Hepatocyte (in vitro differentiated cells): Measurements from ENCODE around the gene DAP3. TPM values are rescaled to one million over a fixed set of nuclear protein-coding genes. Genes with fewer than 3 reads are reported as not detected.

Experiments used
- DNase-seq: peaks from one replicate; pipeline ENCODE4 v3.0.0-alpha.2; 2016; ENCODE audit warnings: low spot score
- H2AFZ ChIP-seq: fragments of 200-600 bp; sonication (generic); 2 replicates; pipeline ENCODE4 v1.6.0; 2016; ENCODE audit warnings: antibody characterized with exemption, mild to moderate bottlenecking
- H3K27ac ChIP-seq: fragments of 200-600 bp; sonication (generic); 2 replicates; pipeline ENCODE4 v1.5.1; 2016; ENCODE audit warnings: mild to moderate bottlenecking
- H3K27me3 ChIP-seq: fragments of 200-600 bp; sonication (generic); 2 replicates; pipeline ENCODE4 v1.6.1; 2016
- H3K36me3 ChIP-seq: fragments of 200-600 bp; sonication (generic); replicated peaks from 2 replicates; pipeline ENCODE4 v1.5.1; 2016; ENCODE audit warnings: low read depth; ENCODE audit not compliant: insufficient read depth
- H3K4me1 ChIP-seq: fragments of 200-600 bp; sonication (generic); 2 replicates; pipeline ENCODE4 v1.5.1; 2016; ENCODE audit warnings: mild to moderate bottlenecking, moderate library complexity; ENCODE audit not compliant: insufficient read depth
- H3K4me2 ChIP-seq: fragments of 200-600 bp; sonication (generic); 2 replicates; pipeline ENCODE4 v1.6.0; 2016
- H3K4me3 ChIP-seq: fragments of 200-600 bp; sonication (generic); 2 replicates; pipeline ENCODE4 v1.5.1; 2016; ENCODE audit warnings: mild to moderate bottlenecking
- H3K79me2 ChIP-seq: fragments of 200-600 bp; sonication (generic); 2 replicates; pipeline ENCODE4 v1.6.0; 2017; ENCODE audit warnings: mild to moderate bottlenecking
- H3K9me2 ChIP-seq: fragments of 200-600 bp; sonication (generic); replicated peaks from 2 replicates; pipeline ENCODE4 v1.6.0; 2017; ENCODE audit warnings: mild to moderate bottlenecking; ENCODE audit not compliant: insufficient read depth
- H3K9me3 ChIP-seq: fragments of 200-600 bp; sonication (generic); 2 replicates; pipeline ENCODE4 v1.5.1; 2016; ENCODE audit warnings: low read depth, mild to moderate bottlenecking
- H4K20me1 ChIP-seq: fragments of 200-600 bp; sonication (generic); 2 replicates; pipeline ENCODE4 v1.6.0; 2016; ENCODE audit warnings: mild to moderate bottlenecking; ENCODE audit not compliant: insufficient read depth, poor library complexity, severe bottlenecking
- EZH2 ChIP-seq: fragments of 200-600 bp; sonication (generic); IDR thresholded peaks from 2 replicates; pipeline ENCODE4 v1.6.1; 2016; ENCODE audit warnings: antibody characterized with exemption, mild to moderate bottlenecking, borderline replicate concordance
- EZH2phosphoT487 ChIP-seq: fragments of 200-600 bp; sonication (generic); IDR thresholded peaks from one replicate; pipeline ENCODE4 v1.6.1; 2018; ENCODE audit warnings: antibody characterized with exemption, mild to moderate bottlenecking, low read depth, moderate library complexity; ENCODE audit not compliant: unreplicated experiment, severe bottlenecking
- WGBS: methylation state at CpG from one replicate; pipeline ENCODE4 v1.1.6; 2016; ENCODE audit warnings: low lambda C conversion rate; ENCODE audit errors: missing lambda C conversion rate; 5-methylcytosine and 5-hydroxymethylcytosine counted together
- polyA plus RNA-seq: library from polyadenylated mRNA; unstranded; fragments of >200 nt; fragmentation: Nextera tagmentation; extraction: Ambion mirVana; gene quantifications from 2 replicates; pipeline ENCODE4 v1.2.1, GENCODE V29; 2016
- total RNA-seq: library from RNA; depleted of rRNA; stranded (reverse); fragments of >200 nt; gene quantifications from 2 replicates; pipeline ENCODE4 v1.2.3, GENCODE V29; 2014
- TF ChIP-seq, protein P1 (sequence below): fragments of 200-600 bp; sonication (generic); IDR thresholded peaks from 2 replicates; pipeline ENCODE4 v1.5.1; 2016; ENCODE audit warnings: antibody characterized with exemption, mild to moderate bottlenecking; ENCODE audit not compliant: poor library complexity

Gene DAP3
- total and polyA plus RNA-seq, 2 experiments from 2014 or later = 61.5 to 115 TPM

DNA sequence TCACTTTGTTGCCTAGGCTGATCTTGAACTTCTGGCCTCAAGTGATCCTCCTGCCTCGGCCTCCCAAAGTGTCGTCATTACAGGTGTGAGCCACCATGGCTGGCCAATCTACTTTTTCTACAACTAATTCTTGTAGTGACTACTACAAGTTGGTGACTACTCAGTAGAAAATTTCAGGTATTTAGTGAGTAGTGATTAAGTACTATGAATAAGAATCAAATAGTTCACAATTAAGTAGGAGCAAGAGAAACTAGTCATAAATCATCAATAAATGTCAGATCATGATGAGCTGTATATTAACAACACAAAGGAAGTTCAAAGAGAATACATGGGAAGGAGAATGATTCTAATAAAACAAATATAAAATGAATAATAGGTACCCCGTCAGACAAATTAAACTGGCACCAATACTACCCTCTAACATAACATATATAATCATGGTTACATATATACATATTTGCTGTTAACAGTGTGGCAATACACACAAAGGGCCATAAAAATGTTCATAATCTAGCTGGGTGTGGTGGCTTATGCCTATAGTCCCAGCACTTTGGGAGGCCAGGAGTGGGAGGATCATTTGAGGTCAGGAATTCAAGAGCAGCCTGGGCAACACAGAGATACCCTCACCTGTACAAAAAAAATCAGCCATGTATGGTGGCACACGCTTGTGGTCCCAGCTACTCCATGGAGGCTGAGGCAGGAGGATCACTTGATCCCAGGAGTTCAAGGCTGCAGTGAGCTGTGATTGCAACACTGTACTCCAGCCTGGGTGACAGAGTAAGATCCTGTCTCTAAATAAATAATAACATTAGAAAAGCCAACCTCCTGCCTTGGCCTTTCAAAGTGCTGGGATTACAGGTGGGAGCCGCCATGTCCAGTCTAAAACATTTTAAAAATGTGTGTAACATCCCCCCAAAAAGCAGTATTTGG is 19.4 kb upstream of the DAP3 start:
- peaks cover 5% of the 10 kb centered on the region for H3K36me3 ChIP-seq
- no peaks in the 10 kb centered on the region for H3K9me3 ChIP-seq
- H3K9me2 ChIP-seq = no peaks in the 10 kb centered on the region
- H4K20me1 ChIP-seq = no peaks in the 10 kb centered on the region
- H3K79me2 ChIP-seq = no peaks in the 10 kb centered on the region
- H2AFZ ChIP-seq = no peak overlapping the region
- H3K27ac ChIP-seq = no peak overlapping the region
- 96% methylated on average over 5 of the region's 5 CpGs for WGBS
- H3K4me3 ChIP-seq = no peak overlapping the region
- no peaks in the 10 kb centered on the region for H3K4me1 ChIP-seq
- no peak for TF ChIP-seq EZH2
- TF ChIP-seq EZH2phosphoT487 = no peak
- TF ChIP-seq, protein P1, sequence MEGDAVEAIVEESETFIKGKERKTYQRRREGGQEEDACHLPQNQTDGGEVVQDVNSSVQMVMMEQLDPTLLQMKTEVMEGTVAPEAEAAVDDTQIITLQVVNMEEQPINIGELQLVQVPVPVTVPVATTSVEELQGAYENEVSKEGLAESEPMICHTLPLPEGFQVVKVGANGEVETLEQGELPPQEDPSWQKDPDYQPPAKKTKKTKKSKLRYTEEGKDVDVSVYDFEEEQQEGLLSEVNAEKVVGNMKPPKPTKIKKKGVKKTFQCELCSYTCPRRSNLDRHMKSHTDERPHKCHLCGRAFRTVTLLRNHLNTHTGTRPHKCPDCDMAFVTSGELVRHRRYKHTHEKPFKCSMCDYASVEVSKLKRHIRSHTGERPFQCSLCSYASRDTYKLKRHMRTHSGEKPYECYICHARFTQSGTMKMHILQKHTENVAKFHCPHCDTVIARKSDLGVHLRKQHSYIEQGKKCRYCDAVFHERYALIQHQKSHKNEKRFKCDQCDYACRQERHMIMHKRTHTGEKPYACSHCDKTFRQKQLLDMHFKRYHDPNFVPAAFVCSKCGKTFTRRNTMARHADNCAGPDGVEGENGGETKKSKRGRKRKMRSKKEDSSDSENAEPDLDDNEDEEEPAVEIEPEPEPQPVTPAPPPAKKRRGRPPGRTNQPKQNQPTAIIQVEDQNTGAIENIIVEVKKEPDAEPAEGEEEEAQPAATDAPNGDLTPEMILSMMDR = no peak
- no peaks in the 10 kb centered on the region for H3K27me3 ChIP-seq
- DNase-seq = no peak
- H3K4me2 ChIP-seq = no peak overlapping the region

DNA sequence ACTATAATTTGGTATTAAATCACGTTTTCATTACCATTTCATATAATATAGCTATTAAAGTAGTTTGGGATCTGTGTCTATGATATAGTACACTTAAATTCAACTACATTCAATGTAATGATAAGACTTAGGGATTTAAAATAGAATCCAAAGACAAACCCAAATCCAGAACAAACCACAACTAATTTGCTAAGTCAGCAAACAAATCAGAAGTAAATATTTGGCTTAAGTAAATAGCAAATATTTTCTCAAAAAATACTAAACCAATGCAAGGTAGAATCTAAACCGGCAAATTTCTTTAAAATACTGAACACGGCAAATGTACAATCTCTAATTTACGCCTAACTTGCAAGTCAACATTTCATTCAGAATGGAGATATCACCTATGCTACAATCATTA is 17.1 kb upstream of the DAP3 start:
- Histone ChIP-seq H2AFZ (no peak overlapping the region), H3K4me2 (no peak overlapping the region), H3K4me3 (no peak overlapping the region), H3K27ac (no peak overlapping the region), H3K9me2 (no peaks in the 10 kb centered on the region), H3K4me1 (no peaks in the 10 kb centered on the region), H4K20me1 (no peaks in the 10 kb centered on the region), H3K27me3 (no peaks in the 10 kb centered on the region), H3K9me3 (no peaks in the 10 kb centered on the region), H3K36me3 (peaks cover 5% of the 10 kb centered on the region), H3K79me2 (peaks cover 2% of the 10 kb centered on the region)
- 87% methylated on average over 4 of the region's 4 CpGs for WGBS
- no peak for DNase-seq
- TF ChIP-seq EZH2phosphoT487 = no peak
- TF ChIP-seq, protein P1 = no peak
- TF ChIP-seq EZH2 = no peak

DNA sequence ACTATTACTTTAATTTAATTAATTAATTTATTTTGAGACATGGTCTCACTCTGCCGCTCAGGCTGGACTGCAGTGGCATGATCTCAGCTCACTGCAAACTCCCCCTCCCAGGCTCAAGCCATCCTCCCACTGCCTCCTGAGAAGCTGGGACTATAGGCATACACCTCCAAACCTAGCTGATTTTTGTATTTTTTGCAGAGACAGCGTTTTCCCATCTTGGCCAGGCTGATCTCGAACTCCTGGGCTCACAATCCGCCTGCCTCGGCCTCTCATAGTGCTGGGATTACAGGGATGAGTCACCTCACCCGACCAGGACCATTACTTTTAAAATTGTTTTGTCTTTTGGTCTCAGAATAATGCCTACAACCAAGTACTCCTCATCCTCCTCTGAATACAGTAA is 15.9 kb upstream of the DAP3 start:
- Histone ChIP-seq H3K4me3 (no peak overlapping the region), H4K20me1 (no peaks in the 10 kb centered on the region), H3K4me2 (no peak overlapping the region), H3K9me3 (no peaks in the 10 kb centered on the region), H3K4me1 (no peaks in the 10 kb centered on the region), H3K36me3 (peaks cover 5% of the 10 kb centered on the region), H3K27ac (no peak overlapping the region), H2AFZ (no peak overlapping the region), H3K27me3 (no peaks in the 10 kb centered on the region), H3K9me2 (no peaks in the 10 kb centered on the region), H3K79me2 (peaks cover 14% of the 10 kb centered on the region)
- no peak for DNase-seq
- 86% methylated on average over 6 of the region's 6 CpGs for WGBS
- TF ChIP-seq, protein P1 = no peak
- no peak for TF ChIP-seq EZH2phosphoT487
- TF ChIP-seq EZH2 = no peak
